Spleen (tissue), 7 donors: ENCODE data around the gene SPIN1.

ENCODE experiments used
- POLR2A ChIP-seq, 3 donors: fragments of 450-650 bp; IDR thresholded peaks; one replicate each; pipeline ENCODE4 v1.5.1; 2017; ENCODE audit warnings: antibody characterized with exemption in 3 of 3, mild to moderate bottlenecking in 1 of 3
- POLR2AphosphoS5 ChIP-seq, 3 donors: sonication (generic); formaldehyde crosslinking; IDR thresholded peaks; one replicate each; pipeline ENCODE4 v1.5.1; 2017; ENCODE audit warnings: antibody characterized with exemption in 3 of 3
- TF ChIP-seq, protein P1 (sequence below), 11 experiments: fragments of 200-600 bp in 7 of 11; fragments of 450-650 bp in 4 of 11; sonication (generic) in 4 of 11; IDR thresholded peaks in 8 of 11; conservative IDR thresholded peaks in 3 of 11; 1 replicate in 7 of 11; 2 replicates in 4 of 11; pipeline versions ENCODE4 v1.4.0 to v1.8.0; 2016 to 2021; ENCODE audit warnings: antibody characterized with exemption in 11 of 11, inconsistent platforms in 4 of 11, mild to moderate bottlenecking in 1 of 11
- donor health status: DM: no; HTN: no; CAD: no; lungs with moderate emphysema.
- donor health status: DM: no; HTN: no; CAD: no.
- donor health status: DM: no; HTN: no; CAD: no.

DNA sequence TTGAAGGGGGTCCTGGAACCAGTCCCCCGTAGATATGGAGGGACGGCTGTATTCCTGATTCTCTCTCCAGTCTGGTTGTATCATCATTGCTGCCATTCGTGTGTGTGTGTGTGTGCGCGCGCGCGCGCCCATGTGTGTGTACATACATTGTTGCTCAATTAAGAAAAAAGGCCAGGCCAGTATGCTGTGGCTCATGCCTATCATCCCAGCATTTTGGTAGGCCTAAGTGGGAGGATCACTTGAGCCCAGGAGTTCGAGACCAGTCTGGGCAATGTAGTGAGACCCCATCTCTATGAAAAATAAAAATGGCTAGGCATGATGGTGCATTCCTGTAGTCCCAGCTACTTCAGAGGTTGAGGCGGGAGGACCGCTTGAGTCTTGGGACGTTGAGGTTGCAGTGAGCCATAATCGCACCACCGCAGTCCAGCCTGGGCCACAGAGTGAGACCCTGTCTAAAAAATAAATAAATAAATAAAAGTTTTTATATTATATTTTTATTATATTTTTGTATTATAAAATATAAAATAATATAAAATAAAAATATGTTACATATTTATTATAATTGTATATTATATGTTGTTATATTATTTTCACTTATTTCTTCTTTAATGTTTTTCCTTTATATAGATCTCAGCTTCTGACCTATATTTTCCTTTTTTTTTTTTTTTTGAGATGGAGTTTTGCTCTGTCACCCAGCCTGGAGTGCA lies 53.2 kb downstream of the SPIN1 start:
- TF ChIP-seq POLR2A (IDR thresholded peaks at IDR 0.05) (no peak), POLR2AphosphoS5 (IDR thresholded peaks at IDR 0.05) (no peak)
- TF ChIP-seq, protein P1, sequence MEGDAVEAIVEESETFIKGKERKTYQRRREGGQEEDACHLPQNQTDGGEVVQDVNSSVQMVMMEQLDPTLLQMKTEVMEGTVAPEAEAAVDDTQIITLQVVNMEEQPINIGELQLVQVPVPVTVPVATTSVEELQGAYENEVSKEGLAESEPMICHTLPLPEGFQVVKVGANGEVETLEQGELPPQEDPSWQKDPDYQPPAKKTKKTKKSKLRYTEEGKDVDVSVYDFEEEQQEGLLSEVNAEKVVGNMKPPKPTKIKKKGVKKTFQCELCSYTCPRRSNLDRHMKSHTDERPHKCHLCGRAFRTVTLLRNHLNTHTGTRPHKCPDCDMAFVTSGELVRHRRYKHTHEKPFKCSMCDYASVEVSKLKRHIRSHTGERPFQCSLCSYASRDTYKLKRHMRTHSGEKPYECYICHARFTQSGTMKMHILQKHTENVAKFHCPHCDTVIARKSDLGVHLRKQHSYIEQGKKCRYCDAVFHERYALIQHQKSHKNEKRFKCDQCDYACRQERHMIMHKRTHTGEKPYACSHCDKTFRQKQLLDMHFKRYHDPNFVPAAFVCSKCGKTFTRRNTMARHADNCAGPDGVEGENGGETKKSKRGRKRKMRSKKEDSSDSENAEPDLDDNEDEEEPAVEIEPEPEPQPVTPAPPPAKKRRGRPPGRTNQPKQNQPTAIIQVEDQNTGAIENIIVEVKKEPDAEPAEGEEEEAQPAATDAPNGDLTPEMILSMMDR (IDR thresholded peaks at IDR 0.05 in 8 of 11, conservative IDR thresholded peaks at IDR 0.05 in 3 of 11) = no peak
